ENCODE data around the gene SNX18.
"Not testable (repeated sequence)": the region's sequence is repeated elsewhere in the genome, so short reads cannot be mapped to it uniquely, and the experiment has no call there.

The SNX18 gene

DNA sequence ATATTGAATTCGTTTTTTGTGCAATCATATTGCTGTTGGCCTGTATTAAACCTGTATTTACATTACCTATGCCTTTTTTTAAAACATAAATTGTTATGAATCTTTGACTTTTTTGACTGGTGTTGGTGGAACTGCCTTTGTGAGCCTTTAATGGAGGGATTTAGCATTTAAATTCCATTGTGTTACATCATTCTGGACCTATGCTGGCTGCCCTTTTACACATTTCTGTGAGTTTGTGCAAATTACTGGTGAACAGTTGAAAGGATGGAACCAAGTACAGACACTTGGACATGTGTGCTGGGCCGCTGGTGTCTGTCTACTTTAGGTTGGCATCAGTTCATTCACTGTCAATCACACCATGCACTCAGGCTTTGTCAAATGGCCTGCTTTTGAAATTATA is 3.4 kb downstream of the SNX18 start:
- no peak for DNase-seq

DNA sequence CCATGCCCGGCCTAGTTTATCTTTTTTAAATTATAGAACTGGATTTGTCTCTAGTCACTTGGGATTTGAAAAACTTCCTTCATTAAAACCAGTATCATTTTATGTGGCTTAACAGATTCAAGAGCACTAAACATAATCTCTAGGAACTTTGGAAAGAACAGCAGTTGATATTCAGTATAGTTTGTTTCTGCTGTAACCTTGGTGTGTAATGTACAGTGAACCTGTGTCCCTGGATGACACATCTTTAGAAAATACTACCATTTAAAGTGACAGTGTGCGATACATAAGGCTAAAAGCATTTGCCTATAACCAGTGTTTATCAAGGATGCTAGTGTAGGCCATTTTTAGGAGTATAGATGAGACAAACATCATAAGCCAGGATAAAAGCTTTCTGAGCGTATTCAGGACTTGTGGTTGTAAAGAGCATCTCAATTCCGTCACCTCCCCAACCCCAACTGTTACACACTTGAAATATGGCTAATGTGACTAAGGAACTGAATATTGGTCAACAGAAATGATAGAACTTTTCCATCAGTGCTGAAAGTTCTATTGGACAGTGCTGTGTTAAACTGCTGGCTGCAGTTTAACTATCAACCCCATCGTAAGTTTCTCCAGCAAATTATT is 4.4 kb downstream of the SNX18 start:
- no peak for DNase-seq

DNA sequence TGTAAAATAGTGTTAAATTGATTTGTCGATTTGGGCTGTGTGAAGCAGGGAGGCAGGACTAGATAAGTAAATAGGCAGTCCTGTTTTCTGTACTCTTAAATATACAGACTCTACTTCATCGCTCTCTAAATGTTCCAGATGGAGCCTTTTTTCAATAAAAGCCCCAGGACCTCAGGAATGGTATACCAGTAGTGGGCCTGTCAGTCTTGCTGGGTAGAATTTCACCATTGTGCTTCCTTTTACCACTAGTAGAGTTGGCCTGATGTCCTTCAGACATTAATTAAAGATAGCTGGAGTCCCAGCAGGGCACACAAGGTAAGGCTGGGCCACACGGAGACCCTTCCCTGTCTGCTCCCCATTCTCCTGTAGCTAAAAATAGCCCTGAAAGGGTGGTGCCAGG is 6.0 kb downstream of the SNX18 start:
- no peak for DNase-seq

DNA sequence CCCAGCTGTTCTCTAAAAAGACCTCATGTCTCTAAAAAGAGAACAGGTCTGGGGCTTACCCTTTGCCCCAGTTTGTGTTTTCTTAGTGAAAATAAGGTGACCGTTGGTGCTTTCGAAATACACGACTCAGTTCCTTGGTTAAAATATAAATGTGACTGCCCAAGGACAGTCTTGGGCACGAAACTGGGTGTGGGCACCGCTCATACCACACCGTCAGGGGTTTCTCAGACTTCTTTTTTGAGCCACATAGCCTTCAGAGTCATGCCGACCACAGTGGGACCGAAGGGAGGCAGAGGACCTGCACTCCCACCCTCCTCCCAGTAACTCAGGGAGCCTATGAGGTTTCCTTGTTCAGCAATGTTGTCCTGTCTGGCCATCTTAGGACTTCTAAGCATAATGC is 6.5 kb downstream of the SNX18 start:
- no peak for DNase-seq

DNA sequence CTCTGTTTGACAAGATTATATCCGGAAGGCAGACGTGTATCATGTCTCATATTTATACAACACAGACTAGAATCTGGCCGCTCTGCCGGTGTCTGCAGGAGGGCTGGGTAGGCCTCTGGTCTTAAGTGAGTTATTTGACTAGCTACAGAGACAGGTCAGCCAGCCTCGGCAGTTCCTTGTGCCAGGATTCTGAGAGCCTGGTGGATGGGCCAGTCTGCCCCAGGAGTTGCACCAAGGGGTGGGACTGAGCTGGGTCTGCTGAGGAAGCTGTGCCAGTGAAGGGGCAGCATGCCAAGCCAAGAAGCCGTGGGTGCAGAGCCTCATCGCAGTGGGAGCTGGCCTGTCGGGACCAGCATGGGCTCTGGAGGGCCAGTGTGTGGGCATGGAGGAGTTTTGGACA is 7.1 kb downstream of the SNX18 start:
- DNase-seq, result no peak

DNA sequence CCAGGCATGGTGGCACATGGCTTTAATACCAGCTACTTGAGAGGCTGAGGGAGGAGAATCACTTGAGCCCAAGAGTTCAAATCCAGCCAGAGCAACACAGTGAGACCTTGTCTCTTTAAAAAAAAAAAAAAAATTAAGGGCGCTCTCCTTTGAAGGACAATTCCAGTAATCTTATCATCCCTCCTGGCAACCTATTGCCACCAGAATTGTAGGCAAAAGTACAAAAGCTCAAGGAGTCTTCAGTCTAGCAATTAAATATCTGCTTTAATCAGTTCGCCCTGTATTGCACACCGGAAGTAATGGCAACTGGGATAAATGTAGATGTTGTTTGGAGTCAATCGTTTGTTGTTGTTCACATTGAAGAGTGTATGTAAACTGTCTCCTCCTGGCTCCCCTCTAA is 7.7 kb downstream of the SNX18 start:
- no peak for DNase-seq

DNA sequence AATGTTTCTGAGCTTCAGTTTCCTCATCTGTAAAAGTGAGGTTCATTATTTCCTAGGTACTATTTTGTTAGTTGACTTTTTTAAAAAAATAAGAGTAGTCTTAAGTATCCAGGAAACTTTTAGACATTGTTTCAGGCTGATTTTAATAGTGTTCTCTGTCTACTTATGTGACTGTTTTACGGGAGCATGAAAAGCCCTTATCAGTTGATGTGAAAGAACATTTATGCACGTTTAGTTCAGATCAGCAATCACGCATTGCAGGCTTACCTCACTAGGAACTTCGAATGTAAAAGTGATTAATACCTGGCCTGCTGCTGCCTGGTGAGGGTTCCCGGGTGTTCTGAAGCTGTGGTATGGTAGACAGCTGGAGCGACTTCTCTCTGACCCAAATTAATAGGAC is 8.1 kb downstream of the SNX18 start:
- DNase-seq, result no peak

DNA sequence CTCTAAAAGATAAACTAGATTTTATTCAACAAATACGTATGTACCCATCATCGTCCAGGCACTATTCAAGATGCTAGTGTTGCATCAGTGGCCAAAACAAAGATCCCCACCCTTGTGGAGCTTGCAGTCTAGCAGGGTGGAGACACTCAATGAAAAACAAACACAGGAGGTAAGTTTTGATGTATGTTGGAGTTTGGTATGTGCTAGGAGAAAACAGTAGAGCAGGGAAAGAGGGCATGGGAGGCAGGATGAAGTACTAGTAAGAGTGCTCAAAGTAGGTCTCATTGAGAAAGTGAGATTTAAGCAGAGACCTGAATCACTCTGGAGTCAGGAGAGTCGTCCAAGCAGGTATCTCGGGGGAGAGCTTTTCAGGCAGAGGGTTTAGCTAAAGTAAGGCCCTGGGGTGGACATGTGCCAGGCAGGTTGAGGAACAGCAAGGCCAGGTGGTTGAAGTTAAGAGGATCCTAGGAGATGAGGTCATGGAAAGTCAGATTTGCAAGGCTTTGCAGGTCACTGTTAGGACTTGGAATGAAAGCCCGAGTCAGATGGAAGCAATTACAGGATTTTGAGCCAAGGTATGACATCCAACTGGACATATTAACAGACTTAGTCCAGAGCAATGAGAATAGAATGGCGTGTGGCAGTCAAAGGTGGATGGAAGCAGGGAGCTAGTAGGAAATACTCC is 9.2 kb downstream of the SNX18 start:
- no peak for DNase-seq

DNA sequence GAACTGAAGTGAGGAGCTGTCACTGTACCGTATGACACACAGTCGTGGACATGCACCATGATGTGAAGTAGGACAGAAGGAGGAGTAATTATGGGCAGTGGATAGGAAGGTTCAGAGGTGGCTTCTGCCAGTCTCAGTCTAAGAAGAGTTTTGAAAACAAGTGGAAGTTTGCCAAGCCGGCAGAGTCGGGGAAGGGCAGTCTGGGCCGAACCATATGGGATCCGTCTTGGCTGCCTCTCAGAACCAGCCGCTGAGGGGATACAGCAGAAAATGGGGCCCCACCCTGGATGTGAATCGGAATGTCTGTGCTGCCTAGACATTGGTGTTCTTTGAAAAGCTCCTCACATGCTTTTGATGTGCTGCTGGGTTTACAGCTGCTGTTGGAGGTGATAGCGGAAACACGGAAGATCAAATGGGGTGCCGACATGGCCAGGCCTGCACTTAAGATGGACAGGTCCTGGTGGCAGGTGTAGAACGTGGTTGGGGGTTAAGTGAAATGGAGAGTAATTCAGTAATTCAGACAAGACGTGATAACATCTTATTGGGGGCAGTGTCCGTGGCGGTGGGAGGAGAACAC is 11.2 kb downstream of the SNX18 start:
- no peak for DNase-seq

DNA sequence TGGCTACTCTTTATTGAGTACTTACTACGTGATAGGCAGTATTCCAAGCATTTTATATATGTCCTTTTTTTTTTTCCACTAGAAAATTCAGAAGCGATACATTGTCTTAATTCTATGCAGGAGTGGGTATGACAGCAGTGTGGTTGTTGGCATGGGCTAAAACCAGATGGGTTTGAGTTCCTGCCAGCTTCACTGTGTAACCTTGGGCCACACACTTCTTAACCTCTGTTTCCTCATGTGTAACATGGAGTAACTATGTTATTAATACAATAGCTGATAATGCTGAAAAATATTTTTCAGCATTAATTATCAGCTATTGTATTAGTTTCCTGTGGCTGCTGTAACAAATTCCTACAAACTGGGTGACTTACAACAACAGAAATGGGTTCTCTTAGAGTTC is 12.0 kb downstream of the SNX18 start:
- no peak for DNase-seq

DNA sequence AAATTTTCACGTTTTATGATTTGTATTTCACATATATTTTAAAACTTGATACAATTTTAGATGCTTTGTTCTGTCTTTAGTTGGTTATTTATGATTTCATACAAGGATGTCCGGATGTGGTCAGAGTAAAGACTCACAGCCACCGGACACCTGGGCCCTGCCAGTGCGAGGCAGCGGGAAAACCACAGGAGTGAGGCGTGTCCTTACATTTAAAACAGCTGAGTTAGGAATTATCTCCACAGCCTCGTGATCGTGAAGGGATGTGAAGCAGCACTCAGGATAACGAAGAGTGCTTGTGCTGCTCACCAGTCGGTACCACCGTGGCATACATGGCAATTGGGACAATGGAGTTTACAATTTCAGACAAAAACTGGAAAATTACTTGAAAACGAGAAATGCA is 14.0 kb downstream of the SNX18 start:
- no peak for DNase-seq

DNA sequence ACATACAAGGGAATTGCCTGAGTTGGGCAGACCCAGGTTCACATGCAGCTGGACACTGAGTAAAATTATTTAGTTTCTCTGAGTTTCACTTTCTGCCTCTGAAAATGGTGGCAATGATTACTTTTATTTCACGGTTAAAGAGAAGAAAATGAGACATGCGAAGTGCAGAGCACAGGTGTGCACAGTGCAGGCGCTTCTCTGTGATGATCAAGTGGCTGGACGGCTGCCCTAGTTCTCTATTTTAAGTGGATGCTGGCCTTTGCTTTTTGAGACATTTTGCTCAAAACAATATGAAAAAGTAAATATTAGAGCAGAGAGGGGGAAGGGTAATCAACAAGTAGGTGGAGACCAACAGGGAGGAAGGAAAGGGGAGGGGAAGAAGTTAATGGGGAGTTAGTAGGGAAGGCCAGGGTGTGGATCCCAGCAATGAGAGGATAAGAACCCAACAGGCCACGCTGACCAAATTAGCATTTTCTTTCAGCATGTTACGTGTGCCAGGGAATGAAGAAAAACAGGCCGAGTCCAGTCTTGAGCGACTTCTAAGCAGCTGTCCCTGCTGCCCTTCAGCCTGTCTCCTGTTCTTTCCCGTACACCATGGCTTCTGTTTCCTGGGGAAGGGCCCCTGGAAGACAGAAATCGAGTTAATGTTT is 16.1 kb downstream of the SNX18 start:
- DNase-seq, result no peak

DNA sequence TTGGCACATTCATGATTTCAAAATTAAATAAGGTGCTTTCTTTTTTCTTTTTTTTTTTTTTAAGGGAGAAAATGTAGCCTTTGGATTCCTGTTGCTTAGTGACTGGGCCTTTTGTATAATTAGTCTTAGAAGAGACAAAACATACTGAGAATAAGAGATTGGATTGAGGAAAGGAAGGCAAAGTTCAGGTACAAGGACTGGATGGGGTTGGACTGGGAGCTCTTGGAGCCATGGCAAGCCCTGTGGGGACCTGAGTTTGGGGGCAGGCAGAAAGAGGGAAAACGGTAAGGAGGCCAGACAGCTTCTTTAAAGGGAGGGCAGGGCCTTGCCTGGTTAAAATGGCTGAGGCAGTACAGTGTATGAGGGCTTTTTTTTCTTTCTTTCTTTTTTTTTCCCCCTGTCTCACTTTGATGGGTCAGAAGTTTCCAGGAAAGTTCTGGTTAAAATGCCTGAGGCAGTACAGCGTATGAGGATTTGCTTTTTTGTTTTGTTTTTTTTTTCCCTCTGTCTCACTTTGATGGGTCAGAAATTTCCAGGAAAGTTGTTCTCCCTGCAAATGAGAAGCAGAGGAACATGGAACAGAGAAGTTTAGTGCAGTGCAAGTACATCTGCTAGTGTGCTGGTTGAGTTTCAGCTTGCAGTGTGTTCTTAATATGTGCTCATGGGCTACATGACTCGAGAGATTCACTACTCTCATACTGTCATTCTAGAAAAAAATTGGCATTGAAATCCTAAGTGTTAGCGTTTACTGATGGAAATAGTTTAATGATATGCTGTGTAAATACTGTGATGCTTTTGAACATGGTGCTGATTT is 16.8 kb downstream of the SNX18 start:
- no peak for DNase-seq

DNA sequence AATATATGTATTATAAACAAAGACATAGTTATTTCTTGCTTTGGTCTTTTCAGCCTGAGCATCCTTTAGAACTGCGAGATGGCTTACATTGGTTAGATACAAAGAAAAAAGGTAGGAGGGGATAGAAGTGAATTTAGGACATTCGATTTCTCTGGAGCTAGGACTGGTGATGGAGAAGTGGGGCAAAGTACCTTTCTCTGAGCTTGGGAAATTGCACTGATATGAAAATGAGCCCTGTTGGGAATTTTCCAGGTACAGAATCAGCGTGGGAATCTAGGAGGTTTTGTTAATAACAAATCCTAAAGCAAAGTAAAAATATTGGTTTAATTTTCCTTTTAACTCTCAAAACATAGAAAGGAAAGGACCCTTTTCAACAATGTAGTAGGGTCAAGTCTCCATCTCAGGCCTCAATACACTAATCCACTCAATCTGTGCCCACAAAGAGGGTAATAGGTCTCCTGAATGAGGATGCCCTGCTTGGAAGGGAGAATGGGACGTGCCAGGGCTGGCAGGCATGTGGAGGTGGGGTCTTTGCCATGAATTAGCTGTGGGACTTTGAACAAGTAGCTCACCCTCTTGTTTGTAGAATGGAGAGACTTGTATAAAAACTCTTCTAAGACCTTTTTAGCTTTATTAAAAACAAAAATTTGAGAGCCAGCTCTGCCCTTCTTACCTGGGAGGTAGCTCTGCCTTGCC is 17.7 kb downstream of the SNX18 start:
- DNase-seq, result no peak

DNA sequence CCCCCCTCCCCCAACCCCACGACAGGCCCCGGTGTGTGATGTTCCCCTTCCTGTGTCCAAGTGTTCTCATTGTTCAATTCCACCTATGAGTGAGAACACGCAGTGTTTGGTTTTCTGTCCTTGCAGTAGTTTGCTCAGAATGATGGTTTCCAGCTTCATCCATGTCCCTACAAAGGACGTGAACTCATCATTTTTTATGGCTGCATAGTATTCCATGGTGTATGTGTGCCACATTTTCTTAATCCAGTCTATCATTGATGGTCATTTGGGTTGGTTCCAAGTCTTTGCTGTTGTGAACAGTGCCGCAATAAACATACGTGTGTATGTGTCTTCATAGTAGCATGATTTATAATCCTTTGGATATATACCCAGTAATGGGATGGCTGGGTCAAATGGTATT is 18.8 kb downstream of the SNX18 start:
- DNase-seq, result not testable (repeated sequence)

DNA sequence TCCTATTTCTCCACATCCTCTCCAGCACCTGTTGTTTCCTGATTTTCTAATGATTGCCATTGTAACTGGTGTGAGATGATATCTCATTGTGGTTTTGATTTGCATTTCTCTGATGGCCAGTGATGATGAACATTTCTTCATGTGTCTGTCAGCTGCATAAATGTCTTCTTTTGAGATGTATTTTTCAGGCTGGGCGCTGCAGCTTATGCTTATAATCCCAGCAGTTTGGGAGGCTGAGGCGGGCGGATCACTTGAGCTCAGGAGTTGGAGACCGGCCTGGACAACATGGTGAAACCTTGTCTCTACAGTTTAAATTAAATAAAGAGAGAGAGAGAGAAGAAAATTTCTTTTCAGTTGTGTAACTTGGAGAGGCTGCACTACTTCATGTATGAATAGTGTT is 19.3 kb downstream of the SNX18 start:
- not testable (repeated sequence) for DNase-seq

DNA sequence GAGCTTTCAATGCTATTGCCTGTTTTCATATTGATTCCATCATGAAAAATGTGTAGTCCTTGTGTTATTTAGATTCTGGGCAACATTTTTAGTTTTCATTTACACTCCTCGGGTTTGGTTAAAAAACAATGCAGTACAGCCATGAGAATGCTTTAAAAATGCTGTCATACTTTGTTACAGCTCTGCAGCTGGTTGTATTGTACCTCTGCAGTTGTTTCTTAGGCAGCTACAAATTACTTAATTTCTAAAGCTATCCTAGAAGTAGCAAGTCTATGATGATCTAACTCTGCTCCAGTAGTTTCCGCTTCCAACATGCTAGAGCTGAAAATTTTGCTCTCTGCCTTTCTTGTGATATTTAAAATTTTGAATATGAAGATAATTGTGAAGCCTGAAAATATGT is 20.2 kb downstream of the SNX18 start:
- DNase-seq, result no peak

DNA sequence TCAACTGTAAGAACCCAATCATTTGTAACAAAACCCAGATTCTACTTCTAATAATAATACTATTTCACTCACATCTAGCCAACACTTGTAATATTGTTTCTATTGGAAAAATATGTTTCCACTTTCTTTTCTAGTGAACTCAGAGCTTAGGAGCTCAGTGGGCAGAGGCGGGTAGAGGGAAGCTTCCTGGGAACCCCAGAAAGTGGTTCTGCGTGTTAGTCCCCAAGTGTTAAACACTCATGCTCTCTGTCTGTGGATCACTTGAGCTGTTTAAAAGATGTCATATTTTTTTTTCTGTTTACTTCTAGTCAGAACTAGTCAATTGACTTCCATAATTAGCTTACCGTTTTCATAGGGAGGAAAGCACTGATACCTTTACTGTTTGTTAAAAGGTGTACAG is 20.6 kb downstream of the SNX18 start:
- no peak for DNase-seq

DNA sequence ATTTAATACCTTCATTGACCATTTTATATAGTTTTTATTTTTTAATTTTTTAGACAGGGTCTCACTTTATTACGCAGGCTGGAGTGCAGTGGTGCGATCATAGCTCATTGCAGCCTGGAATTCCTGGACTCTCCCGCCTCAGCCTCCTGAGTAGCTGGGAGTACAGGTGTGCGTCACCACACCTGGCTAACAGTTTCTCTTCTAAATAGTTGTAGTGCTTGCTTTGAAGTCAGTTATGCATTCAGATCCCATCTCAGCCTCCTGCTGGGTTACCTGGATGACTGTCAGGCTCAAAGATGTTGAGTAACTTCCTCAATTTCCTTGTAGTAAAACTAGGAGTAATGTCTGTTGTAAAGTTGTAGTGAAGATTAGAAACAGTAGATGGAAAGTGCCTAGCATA is 21.4 kb downstream of the SNX18 start:
- no peak for DNase-seq

DNA sequence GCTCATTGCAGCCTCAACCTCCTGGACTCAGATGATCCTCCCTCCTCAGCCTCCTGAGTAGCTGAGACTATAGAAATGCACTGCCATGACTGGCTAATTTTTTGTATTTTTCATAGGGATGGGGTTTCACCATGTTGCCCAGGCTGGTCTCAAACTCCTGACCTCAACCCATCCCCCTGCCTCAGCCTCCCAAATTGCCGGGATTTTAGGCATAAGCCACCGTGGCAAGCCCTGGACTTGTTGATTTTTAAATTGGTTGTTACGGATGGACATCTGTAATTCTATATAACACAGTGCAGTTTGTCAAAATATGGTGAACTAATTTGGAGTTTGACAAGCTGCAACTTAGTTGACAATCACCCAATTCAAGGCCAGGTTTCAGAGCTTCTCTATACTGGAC is 22.7 kb downstream of the SNX18 start:
- DNase-seq, result no peak

DNA sequence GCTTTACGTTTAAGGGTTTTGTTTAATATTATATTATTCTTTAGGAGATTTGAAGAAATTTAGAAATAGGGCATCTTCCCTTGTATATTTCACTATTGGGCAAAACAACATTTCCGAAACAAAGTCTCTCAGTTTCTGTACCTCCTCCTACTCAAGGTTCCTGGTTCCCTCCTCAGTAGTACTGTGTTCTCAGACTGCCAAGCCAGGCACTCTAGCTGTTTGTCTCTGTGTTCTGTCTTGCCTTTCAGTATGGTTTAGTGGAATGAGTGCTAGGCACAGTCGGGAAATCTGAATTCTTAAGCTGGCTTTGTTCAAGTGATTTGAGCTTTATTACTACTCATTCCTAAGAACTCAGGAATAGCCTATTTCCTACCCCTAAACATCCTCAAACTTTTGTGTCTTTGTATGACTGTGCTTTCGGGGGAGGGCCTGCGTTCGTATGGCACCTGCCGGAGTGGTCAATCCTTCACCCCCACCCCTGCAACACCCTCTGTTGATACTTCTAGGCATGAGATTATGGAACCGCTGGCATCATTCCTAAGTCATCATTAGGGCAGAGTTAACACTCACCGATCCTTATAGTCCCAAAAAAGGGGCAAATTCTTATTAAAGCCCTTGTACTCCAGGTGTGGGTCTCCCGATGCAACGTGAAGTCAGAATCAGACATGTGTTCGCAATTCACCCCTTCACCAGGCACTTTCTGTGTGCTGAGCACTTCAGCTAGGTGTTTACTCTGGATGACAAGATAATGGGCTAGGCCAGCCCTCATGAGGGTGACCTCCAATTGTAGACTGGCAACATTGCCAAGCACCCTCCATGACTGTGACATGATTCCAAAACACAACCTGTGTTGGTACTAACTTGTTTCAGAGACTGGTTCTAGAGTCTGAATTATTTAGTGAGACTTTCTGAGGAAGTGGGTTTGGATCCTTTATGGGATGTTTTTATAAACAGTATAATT is 24.5 kb downstream of the SNX18 start:
- no peak for DNase-seq

DNA sequence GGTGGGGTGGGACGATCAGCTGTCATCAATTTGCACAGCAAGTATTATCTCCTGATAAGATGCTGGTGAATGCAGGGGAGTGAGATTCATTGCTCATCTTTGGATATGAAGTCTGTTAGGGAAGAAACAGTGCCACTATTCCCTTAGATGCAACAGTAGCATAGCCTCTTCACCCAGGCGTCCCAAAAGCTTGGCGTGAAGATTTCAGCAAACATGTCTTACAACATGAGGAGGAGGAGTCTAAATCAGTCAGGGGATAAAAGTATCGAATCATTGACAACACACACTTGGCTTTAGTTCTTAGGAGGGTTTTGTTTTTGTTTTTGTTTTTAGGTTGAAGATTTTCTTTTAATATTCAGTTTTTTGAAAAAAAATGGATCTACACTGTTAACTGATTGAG is 26.5 kb downstream of the SNX18 start:
- no peak for DNase-seq

Measured in NCI-H1105 (cell line).